Psoas muscle (tissue), 8 donors: ENCODE measurements around the gene FSTL4. TPM values are rescaled to one million over a fixed set of nuclear protein-coding genes. Genes with fewer than 3 reads are reported as not detected.

Source experiments
- ATAC-seq, 4 donors: fragments of 200-7000 bp; cut with Tn5 transposase; one replicate each; pipeline ENCODE4 v1.9.1; 2020; ENCODE audit warnings: moderate library complexity in 3 of 4, mild to moderate bottlenecking in 2 of 4
- DNase-seq, 2 donors: peaks; one replicate each; pipeline ENCODE4 v3.0.0-alpha.2; 2020
- H3K27ac ChIP-seq: fragments of 200-600 bp; one replicate; pipeline ENCODE4 v1.8.0; 2022
- H3K27me3 ChIP-seq, 3 donors: fragments of 200-600 bp in 1 of 3; one replicate each; pipeline versions ENCODE4 v1.6.1 to v1.8.0; 2013 to 2022; ENCODE audit warnings: low read length in 2 of 3, mild to moderate bottlenecking in 2 of 3, moderate library complexity in 1 of 3; ENCODE audit not compliant: insufficient read depth in 3 of 3
- H3K36me3 ChIP-seq, 2 donors: fragments of 200-600 bp in 1 of 2; one replicate each; pipeline versions ENCODE4 v1.6.1 to v1.8.0; 2013 to 2022; ENCODE audit warnings: low read depth in 1 of 2, mild to moderate bottlenecking in 1 of 2, moderate library complexity in 1 of 2; ENCODE audit not compliant: insufficient read depth in 1 of 2
- H3K4me1 ChIP-seq: fragments of 200-600 bp; one replicate; pipeline ENCODE4 v1.8.0; 2022
- H3K4me3 ChIP-seq: fragments of 200-600 bp; one replicate; pipeline ENCODE4 v1.8.0; 2022; ENCODE audit warnings: mild to moderate bottlenecking
- H3K9me3 ChIP-seq: fragments of 200-600 bp; one replicate; pipeline ENCODE4 v1.8.0; 2022
- CTCF ChIP-seq: fragments of 200-600 bp; IDR thresholded peaks from one replicate; pipeline ENCODE4 v1.8.0; 2022; ENCODE audit warnings: antibody characterized with exemption
- whole genome bisulfite sequencing, 3 donors: extraction: QIAGEN DNeasy Blood & Tissue Kit; methylation state at CpG; one replicate each; pipeline versions ENCODE4 v1.1.6 to v1.1.7; 2013; 5-methylcytosine and 5-hydroxymethylcytosine counted together
- intact Hi-C, 2 donors: fragments of 100-400 bp; cut with DNase I; formaldehyde crosslinking; loops; one replicate each; pipeline versions ENCODE4 v1.11.0 to v1.14.2; 2022
- polyA plus RNA-seq, 3 donors: library from polyadenylated mRNA; stranded (reverse); fragments of 200-250 nt; gene quantifications; one replicate each; pipeline ENCODE4 v1.2.3, GENCODE V29; 2013
- total RNA-seq, 4 donors: library from RNA; stranded (reverse); fragmentation: NEBNext Ultra II Directional in 2 of 4; extraction: Animal tissue kit (Norgen Biotek cat#: 25700) in 2 of 4; gene quantifications; one replicate each; pipeline versions ENCODE4 v1.2.1 to v1.2.4, GENCODE V29; 2021 to 2023
- donor health status: healthy with polysubstance abuse.
- donor health status: DM: no; HTN: no; CAD: no; lungs with moderate emphysema.
- donor health status: Bipolar disorder and iron deficiency.
- donor health status: healthy.
- donor health status: DM: yes; HTN: yes; CAD: no.
- donor health status: DM: no; HTN: no; CAD: no.
- donor health status: DM: no; HTN: no; CAD: no.
- donor health status: DM: yes; HTN: yes; CAD: no.

Gene FSTL4
- total and polyA plus RNA-seq, 7 donors: 0.07 to 0.81 (median 0.24) TPM

DNA sequence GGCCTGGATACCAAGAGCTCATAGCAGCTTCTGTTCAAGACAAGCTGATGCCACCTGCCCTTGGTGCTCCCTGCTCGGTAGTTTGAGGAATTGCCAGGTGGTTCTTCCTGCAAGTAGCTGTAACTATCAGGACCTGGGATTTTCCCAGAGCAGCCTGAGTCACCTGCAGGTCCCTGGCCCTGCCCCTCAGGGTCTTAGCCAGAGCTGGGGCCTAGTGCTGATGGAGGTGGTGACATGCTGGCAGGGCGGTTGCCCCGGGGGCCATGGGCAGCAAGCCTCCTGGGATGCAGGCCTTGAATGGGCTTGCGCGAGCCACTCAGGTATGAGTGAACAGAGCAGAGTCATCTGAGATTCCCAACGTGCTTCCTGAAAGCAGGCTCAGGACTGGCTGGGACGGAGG, 298.3 kb downstream of the FSTL4 start:
- DNase-seq (no peak), ATAC-seq (no peak)
- H3K4me3 ChIP-seq: no peak overlapping the region
- intact Hi-C loops: no loop called here
- TF ChIP-seq CTCF: no peak
- WGBS, 3 donors: 88 to 92% (median 90%) methylated on average over 7 of the region's 7 CpGs
- H3K4me1 ChIP-seq: no peaks in the 10 kb centered on the region
- no peaks in the 10 kb centered on the region for H3K9me3 ChIP-seq
- H3K27me3 ChIP-seq: no peaks in the 10 kb centered on the region
- H3K27ac ChIP-seq: no peak overlapping the region
- no peaks in the 10 kb centered on the region for H3K36me3 ChIP-seq

- no peaks in the 10 kb centered on the region for H3K36me3 ChIP-seq
- no peak overlapping the region for H3K27ac ChIP-seq
- no peak for DNase-seq
- intact Hi-C loops: no loop called here
- no peak for TF ChIP-seq CTCF
- WGBS, 3 donors: 90 to 94% (median 91%) methylated on average over 4 of the region's 4 CpGs
- no peak for ATAC-seq
- no peaks in the 10 kb centered on the region for H3K27me3 ChIP-seq
- H3K9me3 ChIP-seq: no peaks in the 10 kb centered on the region
- H3K4me1 ChIP-seq: no peaks in the 10 kb centered on the region
- H3K4me3 ChIP-seq: no peak overlapping the region
Observed at GRCh38 chr5:133311176-133311575, 301.2 kb downstream of the FSTL4 start.

DNA sequence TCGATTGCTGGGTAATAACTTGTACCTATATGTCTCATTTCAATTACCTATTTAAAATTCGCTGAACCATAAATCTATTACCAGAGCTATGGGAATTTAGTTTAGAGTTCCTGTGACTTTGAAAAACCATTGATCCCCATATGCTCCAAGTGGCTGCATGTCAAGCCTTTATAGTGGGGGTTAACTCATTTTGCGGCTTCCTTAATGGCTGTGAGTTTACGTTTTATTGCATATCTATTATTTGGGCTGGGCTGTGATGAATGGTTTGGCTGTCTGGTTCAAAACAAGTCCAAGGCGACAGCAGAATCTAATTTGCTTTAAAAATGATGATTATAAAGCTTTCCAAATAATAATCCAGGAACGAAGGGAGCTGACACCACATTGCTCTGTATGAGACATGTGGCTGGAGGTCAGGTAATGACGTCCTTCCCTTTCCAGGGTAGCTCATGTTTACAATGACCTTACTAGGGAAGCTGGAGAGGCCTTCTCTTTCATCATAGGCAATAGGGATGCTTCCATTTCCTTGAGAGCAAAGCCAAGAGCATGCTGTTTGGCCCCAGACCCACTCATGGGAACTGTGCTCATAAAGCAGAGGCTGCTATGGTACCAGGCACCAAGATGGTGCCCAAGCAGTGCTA, 302.2 kb downstream of the FSTL4 start:
- TF ChIP-seq CTCF: no peak
- Histone ChIP-seq H3K9me3 (no peaks in the 10 kb centered on the region), H3K4me3 (no peak overlapping the region), H3K36me3 (no peaks in the 10 kb centered on the region), H3K4me1 (no peaks in the 10 kb centered on the region), H3K27me3 (no peaks in the 10 kb centered on the region), H3K27ac (no peak overlapping the region)
- WGBS, 3 donors: 80 to 84% (median 81%) methylated on average over 7 of the region's 7 CpGs
- intact Hi-C loops: no loop called here
- ATAC-seq: no peak
- DNase-seq: no peak

GRCh38 chr5:133309166-133309795, 303.1 kb downstream of the FSTL4 start:
- DNase-seq: no peak
- intact Hi-C loops: no loop called here
- ATAC-seq: no peak
- Histone ChIP-seq H3K4me3 (no peak overlapping the region), H3K36me3 (no peaks in the 10 kb centered on the region), H3K27ac (no peak overlapping the region), H3K4me1 (no peaks in the 10 kb centered on the region), H3K9me3 (no peaks in the 10 kb centered on the region), H3K27me3 (no peaks in the 10 kb centered on the region)
- 71 to 77% (median 72%) methylated on average over 6 of the region's 6 CpGs for WGBS, 3 donors
- TF ChIP-seq CTCF: no peak
